SK-N-SH treated with all-trans-retinoic acid at 6 μM for 48 hours (cell line): ENCODE results near the gene SLC16A6.

Experiments used
- ATAC-seq: fragments of 200-7000 bp; cut with Tn5 transposase; 3 replicates; pipeline ENCODE4 v1.9.1; 2020; ENCODE audit warnings: mild to moderate bottlenecking, moderate library complexity
- ARNTL ChIP-seq: fragments of 450-650 bp; formaldehyde crosslinking; IDR thresholded peaks from 2 replicates; pipeline ENCODE4 v1.5.0; 2020; ENCODE audit warnings: low read depth, mild to moderate bottlenecking, moderate library complexity, borderline replicate concordance
- CREB5 ChIP-seq: fragments of 250-450 bp; sonication (Bioruptor Pico); IDR thresholded peaks from 2 replicates; pipeline ENCODE4 v1.5.1; 2020; ENCODE audit warnings: low read depth, mild to moderate bottlenecking, moderate library complexity
- CSDC2 ChIP-seq: fragments of 250-450 bp; sonication (Bioruptor Pico); IDR thresholded peaks from 2 replicates; pipeline ENCODE4 v1.5.0; 2020; ENCODE audit warnings: mild to moderate bottlenecking, moderate library complexity
- CSRNP3 ChIP-seq: fragments of 250-450 bp; sonication (Bioruptor Pico); IDR thresholded peaks from 2 replicates; pipeline ENCODE4 v1.5.1; 2021; ENCODE audit warnings: mild to moderate bottlenecking, moderate library complexity
- ESRRG ChIP-seq: fragments of 250-450 bp; sonication (Bioruptor Pico); IDR thresholded peaks from 2 replicates; pipeline ENCODE4 v1.6.1; 2021; ENCODE audit warnings: mild to moderate bottlenecking
- GLIS3 ChIP-seq: fragments of 250-450 bp; sonication (Bioruptor Pico); IDR thresholded peaks from 2 replicates; pipeline ENCODE4 v1.5.0; 2020; ENCODE audit warnings: mild to moderate bottlenecking, moderate library complexity
- ISL1 ChIP-seq: fragments of 250-450 bp; sonication (Bioruptor Pico); IDR thresholded peaks from 2 replicates; pipeline ENCODE4 v2.1.2; 2022; ENCODE audit warnings: mild to moderate bottlenecking, moderate library complexity
- OSR1 ChIP-seq: fragments of 250-450 bp; sonication (Bioruptor Pico); IDR thresholded peaks from 2 replicates; pipeline ENCODE4 v1.8.0; 2022; ENCODE audit warnings: moderate library complexity, mild to moderate bottlenecking, inconsistent platforms
- PATZ1 ChIP-seq: fragments of 250-450 bp; sonication (Bioruptor Pico); IDR thresholded peaks from 2 replicates; pipeline ENCODE4 v1.8.0; 2020; ENCODE audit warnings: mild to moderate bottlenecking, moderate library complexity, borderline replicate concordance
- POU6F1 ChIP-seq: fragments of 250-450 bp; sonication (Bioruptor Pico); IDR thresholded peaks from 2 replicates; pipeline ENCODE4 v1.8.0; 2021; ENCODE audit warnings: low read depth, mild to moderate bottlenecking, moderate library complexity, borderline replicate concordance
- PPARA ChIP-seq: fragments of 250-450 bp; sonication (Bioruptor Pico); IDR thresholded peaks from 2 replicates; pipeline ENCODE4 v1.5.0; 2020; ENCODE audit warnings: mild to moderate bottlenecking, borderline replicate concordance
- RARB ChIP-seq: fragments of 250-450 bp; sonication (Bioruptor Pico); IDR thresholded peaks from 2 replicates; pipeline ENCODE4 v1.8.0; 2021; ENCODE audit warnings: mild to moderate bottlenecking, moderate library complexity
- SNAI2 ChIP-seq: fragments of 250-450 bp; sonication (Bioruptor Pico); IDR thresholded peaks from 2 replicates; pipeline ENCODE4 v1.5.0; 2020; ENCODE audit warnings: mild to moderate bottlenecking, moderate library complexity
- TCF4 ChIP-seq: fragments of 250-450 bp; sonication (Bioruptor Pico); IDR thresholded peaks from 2 replicates; pipeline ENCODE4 v1.8.0; 2021; ENCODE audit warnings: mild to moderate bottlenecking, moderate library complexity, borderline replicate concordance
- TOX ChIP-seq: fragments of 250-450 bp; sonication (Bioruptor Pico); IDR thresholded peaks from 2 replicates; pipeline ENCODE4 v1.8.0; 2021; ENCODE audit warnings: mild to moderate bottlenecking, moderate library complexity, borderline replicate concordance
- TSHZ2 ChIP-seq: fragments of 250-450 bp; sonication (Bioruptor Pico); IDR thresholded peaks from 2 replicates; pipeline ENCODE4 v1.5.0; 2020; ENCODE audit warnings: mild to moderate bottlenecking, moderate library complexity
- ZC3H10 ChIP-seq: fragments of 250-450 bp; sonication (Bioruptor Pico); IDR thresholded peaks from 2 replicates; pipeline ENCODE4 v1.5.1; 2021; ENCODE audit warnings: mild to moderate bottlenecking, moderate library complexity
- ZFP30 ChIP-seq: fragments of 450-650 bp; formaldehyde crosslinking; IDR thresholded peaks from 2 replicates; pipeline ENCODE4 v1.5.0; 2022; ENCODE audit warnings: mild to moderate bottlenecking, moderate library complexity
- ZNF565 ChIP-seq: fragments of 450-650 bp; formaldehyde crosslinking; conservative IDR thresholded peaks from 2 replicates; pipeline ENCODE4 v1.5.0; 2020; ENCODE audit warnings: low read depth, mild to moderate bottlenecking, moderate library complexity
- ZNF70 ChIP-seq: fragments of 450-650 bp; formaldehyde crosslinking; IDR thresholded peaks from 2 replicates; pipeline ENCODE4 v1.5.0; 2020; ENCODE audit warnings: mild to moderate bottlenecking, moderate library complexity
- ZNF8 ChIP-seq: fragments of 450-650 bp; formaldehyde crosslinking; IDR thresholded peaks from 2 replicates; pipeline ENCODE4 v1.5.0; 2020; ENCODE audit warnings: mild to moderate bottlenecking, moderate library complexity

SLC16A6 gene

GRCh38 chr17:68291836-68292688 lies 1.1 kb upstream of the SLC16A6 start:
- peak; percentile 86 for ATAC-seq
- no peak for TF ChIP-seq CREB5 (CRISPR knock-in tag)
- peak; percentile 29; the same call in 1 of the 2 replicates for TF ChIP-seq SNAI2
- TF ChIP-seq, all 23 proteins: peak for 1

- TF ChIP-seq TSHZ2 (CRISPR knock-in tag) (no peak), OSR1 (CRISPR knock-in tag) (no peak), ZNF70 (no peak), ARNTL (CRISPR knock-in tag) (no peak), ZFP30 (no peak), TCF4 (CRISPR knock-in tag) (no peak), RARB (CRISPR knock-in tag) (no peak), ESRRG (CRISPR knock-in tag) (no peak), CSDC2 (no peak), GLIS3 (CRISPR knock-in tag) (no peak), SNAI2 (no peak), POU6F1 (CRISPR knock-in tag) (no peak), ISL1 (CRISPR knock-in tag) (no peak), ZNF8 (CRISPR knock-in tag) (no peak), ZC3H10 (no peak), TOX (no peak), CSRNP3 (CRISPR knock-in tag) (no peak), CREB5 (CRISPR knock-in tag) (no peak), PATZ1 (no peak)
- ATAC-seq: no peak
Measured at GRCh38 chr17:68290268-68290954, 516 bp downstream of the SLC16A6 start.

- ATAC-seq: no peak
- TF ChIP-seq PATZ1 (no peak), CREB5 (CRISPR knock-in tag) (no peak), ARNTL (CRISPR knock-in tag) (no peak), ZNF565 (no peak), PPARA (CRISPR knock-in tag) (no peak), OSR1 (CRISPR knock-in tag) (no peak), TOX (no peak), CSRNP3 (CRISPR knock-in tag) (no peak), ZFP30 (no peak)
Measured at GRCh38 chr17:68289936-68290267, 1.0 kb downstream of the SLC16A6 start.
